ENCODE measurements around the gene SRC.

SRC gene

DNA sequence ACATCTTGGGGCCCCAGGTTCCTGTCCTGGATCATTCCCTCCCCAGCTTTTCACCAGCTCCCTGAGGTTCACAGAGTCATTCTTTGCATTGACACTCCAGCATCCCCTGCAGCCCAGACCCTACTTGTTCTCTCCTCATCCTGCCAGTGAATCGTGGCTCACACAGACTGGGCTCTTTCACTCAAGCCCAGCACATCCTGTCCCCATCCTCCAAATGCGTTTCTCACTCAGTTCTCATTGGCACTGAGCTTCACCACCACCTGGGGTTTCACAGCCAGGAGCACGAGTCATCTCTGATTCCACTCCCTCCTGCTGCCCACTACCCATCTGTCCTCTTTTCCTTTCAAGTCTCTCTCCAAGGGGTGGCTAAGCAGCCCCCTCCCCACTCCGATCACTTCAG lies 89.7 kb downstream of the SRC start:
- Histone ChIP-seq H3K9me3 (ENCODE audit: insufficient read depth, low read length) (no peaks in the 10 kb centered on the region), H3K27ac (ENCODE audit: low read depth, low read length) (no peak overlapping the region), H3K27me3 (ENCODE audit: low read length) (no peaks in the 10 kb centered on the region), H4K20me1 (ENCODE audit: low read depth, low read length) (no peaks in the 10 kb centered on the region), H2AFZ (ENCODE audit: low read depth, low read length, severe bottlenecking) (no peak overlapping the region), H3F3A (ENCODE audit: insufficient read depth) (no peaks in the 10 kb centered on the region), H3K4me2 (ENCODE audit: low read depth, low read length, poor library complexity, severe bottlenecking) (no peak overlapping the region), H3K36me3 (ENCODE audit: low read length) (no peaks in the 10 kb centered on the region), H3K79me2 (ENCODE audit: insufficient read depth, low read length) (no peaks in the 10 kb centered on the region), H3K9me2 (replicated peaks; ENCODE audit: insufficient read depth, low read length) (no peaks in the 10 kb centered on the region), H3K4me3 (ENCODE audit: insufficient read depth, low read length, poor library complexity, severe bottlenecking) (no peak overlapping the region), H3K9ac (ENCODE audit: low read length) (no peak overlapping the region)
- TF ChIP-seq, protein P1, sequence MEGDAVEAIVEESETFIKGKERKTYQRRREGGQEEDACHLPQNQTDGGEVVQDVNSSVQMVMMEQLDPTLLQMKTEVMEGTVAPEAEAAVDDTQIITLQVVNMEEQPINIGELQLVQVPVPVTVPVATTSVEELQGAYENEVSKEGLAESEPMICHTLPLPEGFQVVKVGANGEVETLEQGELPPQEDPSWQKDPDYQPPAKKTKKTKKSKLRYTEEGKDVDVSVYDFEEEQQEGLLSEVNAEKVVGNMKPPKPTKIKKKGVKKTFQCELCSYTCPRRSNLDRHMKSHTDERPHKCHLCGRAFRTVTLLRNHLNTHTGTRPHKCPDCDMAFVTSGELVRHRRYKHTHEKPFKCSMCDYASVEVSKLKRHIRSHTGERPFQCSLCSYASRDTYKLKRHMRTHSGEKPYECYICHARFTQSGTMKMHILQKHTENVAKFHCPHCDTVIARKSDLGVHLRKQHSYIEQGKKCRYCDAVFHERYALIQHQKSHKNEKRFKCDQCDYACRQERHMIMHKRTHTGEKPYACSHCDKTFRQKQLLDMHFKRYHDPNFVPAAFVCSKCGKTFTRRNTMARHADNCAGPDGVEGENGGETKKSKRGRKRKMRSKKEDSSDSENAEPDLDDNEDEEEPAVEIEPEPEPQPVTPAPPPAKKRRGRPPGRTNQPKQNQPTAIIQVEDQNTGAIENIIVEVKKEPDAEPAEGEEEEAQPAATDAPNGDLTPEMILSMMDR (IDR thresholded peaks at IDR 0.05; ENCODE audit: insufficient read depth, low read length, poor library complexity, severe bottlenecking): no peak
- TF ChIP-seq EZH2phosphoT487 (conservative IDR thresholded peaks at IDR 0.05; ENCODE audit: low read length): no peak

DNA sequence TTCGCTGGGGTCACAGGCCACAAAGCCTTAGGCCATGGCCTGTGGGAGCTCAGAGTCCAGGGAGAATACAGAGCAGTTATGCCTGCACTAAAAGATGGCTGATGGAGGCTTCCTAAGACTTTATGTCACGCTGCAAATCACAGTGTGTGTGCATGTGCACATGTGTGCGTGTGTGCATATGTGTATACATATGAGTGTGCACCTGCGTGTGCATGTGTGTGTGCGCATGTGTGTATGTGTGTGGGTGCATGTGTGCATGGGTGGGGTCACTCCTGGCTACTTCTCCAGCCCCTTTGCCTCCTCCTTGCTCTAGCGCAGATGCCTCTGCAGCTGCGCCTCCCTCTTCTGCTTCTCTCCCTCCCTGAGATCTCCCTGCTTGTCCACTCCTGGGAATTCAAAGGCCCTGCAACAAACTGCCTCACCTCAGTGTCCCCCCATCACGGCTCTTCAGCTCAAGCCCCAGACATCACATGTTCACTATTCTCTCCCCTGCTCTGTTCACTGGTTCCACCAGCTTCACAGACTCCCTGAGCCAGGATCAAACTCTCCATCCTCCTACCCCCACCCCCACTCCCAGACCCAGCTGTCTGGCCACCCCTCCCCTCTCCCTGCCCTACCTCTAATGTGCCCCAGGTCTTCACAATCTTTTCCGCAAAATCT lies 90.7 kb downstream of the SRC start:
- H3K4me2 ChIP-seq (ENCODE audit: low read depth, low read length, poor library complexity, severe bottlenecking): no peak overlapping the region
- H4K20me1 ChIP-seq (ENCODE audit: low read depth, low read length): no peaks in the 10 kb centered on the region
- no peaks in the 10 kb centered on the region for H3F3A ChIP-seq (ENCODE audit: insufficient read depth)
- H3K9ac ChIP-seq (ENCODE audit: low read length): no peak overlapping the region
- H3K4me3 ChIP-seq (ENCODE audit: insufficient read depth, low read length, poor library complexity, severe bottlenecking): no peak overlapping the region
- H3K36me3 ChIP-seq (ENCODE audit: low read length): no peaks in the 10 kb centered on the region
- TF ChIP-seq, protein P1 (IDR thresholded peaks at IDR 0.05; ENCODE audit: insufficient read depth, low read length, poor library complexity, severe bottlenecking): no peak
- TF ChIP-seq EZH2phosphoT487 (conservative IDR thresholded peaks at IDR 0.05; ENCODE audit: low read length): no peak
- no peak overlapping the region for H2AFZ ChIP-seq (ENCODE audit: low read depth, low read length, severe bottlenecking)
- no peaks in the 10 kb centered on the region for H3K79me2 ChIP-seq (ENCODE audit: insufficient read depth, low read length)
- H3K9me2 ChIP-seq (replicated peaks; ENCODE audit: insufficient read depth, low read length): no peaks in the 10 kb centered on the region
- no peaks in the 10 kb centered on the region for H3K27me3 ChIP-seq (ENCODE audit: low read length)
- no peaks in the 10 kb centered on the region for H3K9me3 ChIP-seq (ENCODE audit: insufficient read depth, low read length)
- H3K27ac ChIP-seq (ENCODE audit: low read depth, low read length): no peak overlapping the region

- Histone ChIP-seq H3K9me2 (replicated peaks; ENCODE audit: insufficient read depth, low read length) (no peaks in the 10 kb centered on the region), H3K9ac (ENCODE audit: low read length) (no peak overlapping the region), H3K27me3 (ENCODE audit: low read length) (no peaks in the 10 kb centered on the region), H2AFZ (ENCODE audit: low read depth, low read length, severe bottlenecking) (no peak overlapping the region), H3K36me3 (ENCODE audit: low read length) (no peaks in the 10 kb centered on the region), H4K20me1 (ENCODE audit: low read depth, low read length) (no peaks in the 10 kb centered on the region), H3K79me2 (ENCODE audit: insufficient read depth, low read length) (no peaks in the 10 kb centered on the region), H3K4me3 (ENCODE audit: insufficient read depth, low read length, poor library complexity, severe bottlenecking) (no peak overlapping the region), H3K27ac (ENCODE audit: low read depth, low read length) (no peak overlapping the region), H3F3A (ENCODE audit: insufficient read depth) (no peaks in the 10 kb centered on the region), H3K9me3 (ENCODE audit: insufficient read depth, low read length) (no peaks in the 10 kb centered on the region), H3K4me2 (ENCODE audit: low read depth, low read length, poor library complexity, severe bottlenecking) (no peak overlapping the region)
- TF ChIP-seq EZH2phosphoT487 (conservative IDR thresholded peaks at IDR 0.05; ENCODE audit: low read length): no peak
These were observed 91.7 kb downstream of the SRC start for GRCh38 chr20:37437676-37438075.

DNA sequence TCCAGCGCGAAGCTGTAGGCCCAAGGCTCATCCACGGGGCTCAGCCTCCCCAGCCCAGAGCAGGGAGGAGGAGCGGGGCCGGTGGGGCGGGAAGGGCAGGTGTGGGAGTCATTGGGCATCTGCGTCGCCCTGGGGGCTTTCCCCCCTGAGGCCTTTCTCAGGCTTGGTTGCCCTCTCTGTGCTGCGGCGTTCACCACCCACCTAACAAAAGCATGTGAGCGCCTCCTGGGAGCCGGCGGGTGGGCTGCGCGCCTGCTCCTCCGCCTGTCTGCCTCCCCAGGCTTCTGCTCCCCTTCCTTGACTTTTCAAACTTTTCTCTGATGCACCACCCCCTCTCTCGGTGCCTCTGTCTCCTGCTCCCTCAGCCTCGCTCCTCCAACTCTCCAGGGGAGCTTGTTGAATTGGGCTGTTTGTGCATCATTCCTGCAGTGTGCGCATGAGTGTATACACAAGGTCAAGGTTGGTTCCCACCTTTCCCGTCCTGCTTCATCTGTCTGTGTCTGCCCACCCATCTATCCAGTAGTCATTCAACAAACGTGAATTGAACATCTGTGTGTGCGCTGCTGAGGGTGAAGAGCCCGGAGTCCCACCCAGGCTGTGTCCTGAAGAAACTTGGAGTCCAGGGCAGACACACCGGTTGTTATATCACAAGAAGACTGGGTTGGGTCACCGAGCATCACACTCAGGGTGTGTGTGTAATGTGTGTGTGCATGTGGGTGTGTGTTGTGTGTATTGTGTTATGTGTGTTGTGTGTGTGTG lies 92.7 kb downstream of the SRC start:
- Histone ChIP-seq H3K36me3 (ENCODE audit: low read length) (no peaks in the 10 kb centered on the region), H3K4me3 (ENCODE audit: insufficient read depth, low read length, poor library complexity, severe bottlenecking) (no peak overlapping the region), H4K20me1 (ENCODE audit: low read depth, low read length) (no peaks in the 10 kb centered on the region), H3K9me3 (ENCODE audit: insufficient read depth, low read length) (no peaks in the 10 kb centered on the region), H3K4me2 (ENCODE audit: low read depth, low read length, poor library complexity, severe bottlenecking) (no peak overlapping the region), H3K79me2 (ENCODE audit: insufficient read depth, low read length) (no peaks in the 10 kb centered on the region), H3K9ac (ENCODE audit: low read length) (no peak overlapping the region), H3K27ac (ENCODE audit: low read depth, low read length) (no peak overlapping the region), H2AFZ (ENCODE audit: low read depth, low read length, severe bottlenecking) (no peak overlapping the region), H3F3A (ENCODE audit: insufficient read depth) (no peaks in the 10 kb centered on the region), H3K27me3 (ENCODE audit: low read length) (no peaks in the 10 kb centered on the region), H3K9me2 (replicated peaks; ENCODE audit: insufficient read depth, low read length) (no peaks in the 10 kb centered on the region)
- no peak for TF ChIP-seq EZH2phosphoT487 (conservative IDR thresholded peaks at IDR 0.05; ENCODE audit: low read length)
- TF ChIP-seq, protein P1 (IDR thresholded peaks at IDR 0.05; ENCODE audit: insufficient read depth, low read length, poor library complexity, severe bottlenecking): no peak

All from SU-DHL-6 (cell line).